GM18507 (cell line): Measurements from ENCODE around the gene HSPB6.

Experiments used
- DNase-seq: peaks from one replicate; pipeline ENCODE4 v3.0.0; 2011; ENCODE audit warnings: low read depth; ENCODE audit not compliant: insufficient read length; ENCODE audit errors: extremely low spot score
- FAIRE-seq: peaks from 2 replicates; lab custom pipeline; 2011; peaks lifted over from hg19 to GRCh38; lab: Jason Lieb, UNC

The HSPB6 gene

GRCh38 chr19:35768082-35768421 is 11.2 kb upstream of the HSPB6 start:
- DNase-seq (no peak), FAIRE-seq (no peak)

- FAIRE-seq (no peak), DNase-seq (no peak)
Observed at GRCh38 chr19:35767288-35768081, 10.7 kb upstream of the HSPB6 start.

- FAIRE-seq (no peak), DNase-seq (no peak)
Observed at GRCh38 chr19:35766571-35767104, 9.8 kb upstream of the HSPB6 start.

- DNase-seq: no peak
- no peak for FAIRE-seq
Observed at GRCh38 chr19:35764432-35765315, 7.8 kb upstream of the HSPB6 start.

GRCh38 chr19:35760711-35761349 is 4.0 kb upstream of the HSPB6 start:
- DNase-seq: no peak
- no peak for FAIRE-seq

GRCh38 chr19:35759697-35760096 is 2.9 kb upstream of the HSPB6 start:
- FAIRE-seq: no peak
- no peak for DNase-seq

GRCh38 chr19:35757749-35758608 is 1.1 kb upstream of the HSPB6 start, which contains the start of gene PROSER3:
Gene PROSER3, plus strand, starts transcription at chr19:35758176. Its CDS starts 40 bp downstream, at chr19:35758216.
- FAIRE-seq: peak; percentile 100
- DNase-seq: peak; percentile 96

GRCh38 chr19:35757231-35757748 is 461 bp upstream of the HSPB6 start:
- no peak for DNase-seq
- FAIRE-seq: no peak

- DNase-seq (no peak), FAIRE-seq (no peak)
Observed at GRCh38 chr19:35755550-35756376, 1.1 kb downstream of the HSPB6 start.

GRCh38 chr19:35755131-35755549 is 1.7 kb downstream of the HSPB6 start:
- DNase-seq (no peak), FAIRE-seq (no peak)

- FAIRE-seq: no peak
- DNase-seq: no peak
Observed at GRCh38 chr19:35754370-35755130, 2.3 kb downstream of the HSPB6 start.

GRCh38 chr19:35753634-35754369 is 3.0 kb downstream of the HSPB6 start:
- no peak for DNase-seq
- FAIRE-seq: no peak

- DNase-seq: no peak
- FAIRE-seq: no peak
Observed at GRCh38 chr19:35752746-35753350, 4.0 kb downstream of the HSPB6 start.

GRCh38 chr19:35751839-35752745 is 4.7 kb downstream of the HSPB6 start:
- FAIRE-seq: no peak

GRCh38 chr19:35750167-35750566 is 6.7 kb downstream of the HSPB6 start:
- DNase-seq (no peak), FAIRE-seq (no peak)

More at GRCh38 chr19:35751839-35752745, 4.7 kb downstream of the HSPB6 start:
- DNase-seq: no peak
